Astrocyte (in vitro differentiated cells and primary cell): ENCODE results near the gene PTPRQ. TPM values are rescaled to one million over a fixed set of nuclear protein-coding genes. Genes with fewer than 3 reads are reported as not detected.

ENCODE experiments used
- DNase-seq: peaks from one replicate; pipeline ENCODE4 v3.0.0-alpha.2; 2010; ENCODE audit warnings: low read depth
- FAIRE-seq: peaks from 2 replicates; lab custom pipeline; 2011; peaks lifted over from hg19 to GRCh38; lab: Jason Lieb, UNC
- H2AFZ ChIP-seq: 2 replicates; pipeline ENCODE4 v1.6.0; 2012; ENCODE audit warnings: low read depth, low read length, inconsistent platforms
- H3K27ac ChIP-seq: 2 replicates; pipeline ENCODE4 v1.5.1; 2011; ENCODE audit warnings: low read depth, low read length, inconsistent platforms
- H3K27me3 ChIP-seq: 2 replicates; pipeline ENCODE4 v1.6.0; 2011; ENCODE audit warnings: low read length, inconsistent platforms; ENCODE audit not compliant: insufficient read depth
- H3K36me3 ChIP-seq: 2 replicates; pipeline ENCODE4 v1.5.1; 2011; ENCODE audit warnings: low read length, inconsistent platforms; ENCODE audit not compliant: insufficient read depth
- H3K4me1 ChIP-seq: 2 replicates; pipeline ENCODE4 v1.5.1; 2011; ENCODE audit warnings: low read length, inconsistent platforms; ENCODE audit not compliant: insufficient read depth
- H3K4me2 ChIP-seq: 2 replicates; pipeline ENCODE4 v1.6.0; 2012; ENCODE audit warnings: low read length, inconsistent platforms
- H3K4me3 ChIP-seq: 2 replicates; pipeline ENCODE4 v1.5.1; 2011; ENCODE audit warnings: low read depth, mild to moderate bottlenecking, low read length, inconsistent platforms; ENCODE audit not compliant: insufficient read depth
- H3K79me2 ChIP-seq: 2 replicates; pipeline ENCODE4 v1.6.0; 2012; ENCODE audit warnings: mild to moderate bottlenecking, low read length, inconsistent platforms; ENCODE audit not compliant: insufficient read depth
- H3K9ac ChIP-seq: 2 replicates; pipeline ENCODE4 v1.6.0; 2012; ENCODE audit warnings: mild to moderate bottlenecking, low read length, inconsistent platforms
- H3K9me3 ChIP-seq: 2 replicates; pipeline ENCODE4 v1.5.1; 2012; ENCODE audit warnings: low read depth, mild to moderate bottlenecking, low read length, inconsistent platforms; ENCODE audit not compliant: insufficient read depth
- H4K20me1 ChIP-seq: 2 replicates; pipeline ENCODE4 v1.6.0; 2012; ENCODE audit warnings: low read length, inconsistent platforms; ENCODE audit not compliant: insufficient read depth
- H3K27ac Mint-ChIP-seq: one replicate; pipeline ENCODE4 v1.8.0; 2021; ENCODE audit warnings: mild to moderate bottlenecking, mixed read lengths; ENCODE audit not compliant: unreplicated experiment
- H3K27me3 Mint-ChIP-seq: one replicate; pipeline ENCODE4 v1.8.0; 2021; ENCODE audit warnings: low read depth, mixed read lengths; ENCODE audit not compliant: unreplicated experiment
- H3K36me3 Mint-ChIP-seq: one replicate; pipeline ENCODE4 v1.8.0; 2021; ENCODE audit warnings: low read depth, mixed read lengths; ENCODE audit not compliant: unreplicated experiment
- H3K4me1 Mint-ChIP-seq: one replicate; pipeline ENCODE4 v1.8.0; 2021; ENCODE audit warnings: low read depth, mixed read lengths; ENCODE audit not compliant: unreplicated experiment
- H3K4me3 Mint-ChIP-seq: one replicate; pipeline ENCODE4 v1.8.0; 2021; ENCODE audit warnings: mild to moderate bottlenecking, moderate library complexity, mixed read lengths; ENCODE audit not compliant: unreplicated experiment
- H3K9me3 Mint-ChIP-seq: one replicate; pipeline ENCODE4 v1.8.0; 2021; ENCODE audit warnings: mild to moderate bottlenecking, mixed read lengths; ENCODE audit not compliant: unreplicated experiment
- EZH2 ChIP-seq: IDR thresholded peaks from 2 replicates; pipeline ENCODE4 v1.6.1; 2012; ENCODE audit warnings: mild to moderate bottlenecking, low read length, inconsistent platforms; ENCODE audit not compliant: insufficient read depth
- total RNA-seq: library from RNA; stranded (reverse); gene quantifications from 2 replicates; pipeline ENCODE4 v1.2.1, GENCODE V29; 2021
- TF ChIP-seq, protein P1 (sequence below): IDR thresholded peaks from 2 replicates; pipeline ENCODE4 v1.5.1; 2011; ENCODE audit warnings: low read depth, mild to moderate bottlenecking, inconsistent platforms, low read length, moderate library complexity; ENCODE audit not compliant: insufficient read depth

PTPRQ gene
- total RNA-seq, 1 donor from 2014 or later, result 0.18 TPM

DNA sequence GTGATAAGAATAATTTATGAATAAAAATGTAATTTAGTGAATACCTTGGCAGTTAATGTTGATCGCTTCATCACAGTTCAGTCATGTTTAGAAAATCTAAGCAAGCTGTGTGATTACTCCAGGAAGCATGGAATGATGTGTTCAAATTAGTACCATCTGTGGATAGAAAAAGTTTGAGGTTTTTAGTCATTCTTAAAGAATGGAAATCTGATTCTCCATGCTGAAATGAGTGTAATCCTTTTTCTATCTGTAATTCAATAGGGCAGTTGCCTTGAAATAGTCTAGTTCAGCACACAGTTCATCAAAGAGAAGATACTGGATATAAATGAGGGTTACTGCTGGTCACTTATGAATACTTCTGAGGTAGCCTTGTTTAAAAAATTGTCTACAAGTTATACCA lies 136.2 kb downstream of the PTPRQ start:
- no peak overlapping the region for H2AFZ ChIP-seq
- H3K4me1 Mint-ChIP-seq, result peaks cover 17% of the 10 kb centered on the region
- peak overlapping the region; percentile 32 for H3K4me3 ChIP-seq
- peak overlapping the region; percentile 97 for H3K27ac ChIP-seq
- DNase-seq (peak; percentile 97), FAIRE-seq (peak; percentile 99)
- no peaks in the 10 kb centered on the region for H3K36me3 ChIP-seq
- no peaks in the 10 kb centered on the region for H3K36me3 Mint-ChIP-seq
- no peaks in the 10 kb centered on the region for H3K9me3 Mint-ChIP-seq
- no peaks in the 10 kb centered on the region for H3K27me3 ChIP-seq
- H3K4me3 Mint-ChIP-seq, result peak overlapping the region; percentile 74
- H3K9ac ChIP-seq, result peak overlapping the region; percentile 66
- H3K27me3 Mint-ChIP-seq, result no peaks in the 10 kb centered on the region
- H3K9me3 ChIP-seq, result peaks cover 3% of the 10 kb centered on the region
- H3K4me1 ChIP-seq, result peaks cover 22% of the 10 kb centered on the region
- H3K4me2 ChIP-seq, result peak overlapping the region; percentile 48
- H3K79me2 ChIP-seq, result no peaks in the 10 kb centered on the region
- no peaks in the 10 kb centered on the region for H4K20me1 ChIP-seq
- H3K27ac Mint-ChIP-seq, result peak overlapping the region; percentile 91
- no peak for TF ChIP-seq EZH2
- TF ChIP-seq, protein P1, sequence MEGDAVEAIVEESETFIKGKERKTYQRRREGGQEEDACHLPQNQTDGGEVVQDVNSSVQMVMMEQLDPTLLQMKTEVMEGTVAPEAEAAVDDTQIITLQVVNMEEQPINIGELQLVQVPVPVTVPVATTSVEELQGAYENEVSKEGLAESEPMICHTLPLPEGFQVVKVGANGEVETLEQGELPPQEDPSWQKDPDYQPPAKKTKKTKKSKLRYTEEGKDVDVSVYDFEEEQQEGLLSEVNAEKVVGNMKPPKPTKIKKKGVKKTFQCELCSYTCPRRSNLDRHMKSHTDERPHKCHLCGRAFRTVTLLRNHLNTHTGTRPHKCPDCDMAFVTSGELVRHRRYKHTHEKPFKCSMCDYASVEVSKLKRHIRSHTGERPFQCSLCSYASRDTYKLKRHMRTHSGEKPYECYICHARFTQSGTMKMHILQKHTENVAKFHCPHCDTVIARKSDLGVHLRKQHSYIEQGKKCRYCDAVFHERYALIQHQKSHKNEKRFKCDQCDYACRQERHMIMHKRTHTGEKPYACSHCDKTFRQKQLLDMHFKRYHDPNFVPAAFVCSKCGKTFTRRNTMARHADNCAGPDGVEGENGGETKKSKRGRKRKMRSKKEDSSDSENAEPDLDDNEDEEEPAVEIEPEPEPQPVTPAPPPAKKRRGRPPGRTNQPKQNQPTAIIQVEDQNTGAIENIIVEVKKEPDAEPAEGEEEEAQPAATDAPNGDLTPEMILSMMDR, result no peak

DNA sequence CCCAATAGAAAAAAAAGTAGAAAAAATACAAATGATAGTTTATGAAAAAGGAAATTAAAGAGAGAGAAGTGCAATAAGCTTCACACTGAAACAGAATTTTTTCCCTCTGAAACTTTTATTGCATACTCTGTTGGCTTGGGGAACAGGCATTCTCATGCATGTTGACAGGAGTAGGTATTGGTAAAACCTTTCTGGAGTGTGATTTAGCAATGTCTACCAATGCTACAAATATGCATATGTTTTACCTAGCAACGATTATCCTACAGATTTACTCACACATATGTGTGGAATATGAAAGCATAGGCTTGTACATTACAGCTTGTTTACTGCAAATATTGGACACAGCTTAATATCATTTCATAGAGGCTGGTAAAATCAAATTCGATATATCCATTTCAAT lies 137.7 kb downstream of the PTPRQ start:
- H3K27ac ChIP-seq, result peak overlapping the region; percentile 7
- H3K36me3 Mint-ChIP-seq, result no peaks in the 10 kb centered on the region

DNA sequence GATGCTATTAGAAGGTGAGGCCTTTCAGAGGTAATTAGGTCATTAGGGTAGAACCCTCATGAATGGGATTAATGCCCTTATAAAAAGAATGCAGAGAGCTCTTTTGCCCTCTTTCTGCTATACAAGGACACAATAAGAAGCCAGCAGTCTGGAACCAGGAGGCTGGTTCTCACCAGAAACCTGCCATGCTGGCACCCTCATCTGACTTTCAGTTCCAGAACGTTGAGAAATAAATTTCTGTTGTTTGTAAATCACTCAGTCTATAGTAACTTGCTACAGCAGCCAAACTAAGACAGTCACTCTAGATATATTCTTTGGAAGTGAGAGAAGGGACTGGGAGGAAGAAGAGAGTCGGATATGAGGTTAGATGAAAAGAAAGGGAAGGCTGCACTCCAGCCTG lies 138.4 kb downstream of the PTPRQ start:
- H3K36me3 Mint-ChIP-seq, result no peaks in the 10 kb centered on the region
- peaks cover 22% of the 10 kb centered on the region for H3K4me1 ChIP-seq
- no peaks in the 10 kb centered on the region for H3K9me3 ChIP-seq
- H3K4me3 ChIP-seq, result no peak overlapping the region
- no peaks in the 10 kb centered on the region for H3K27me3 Mint-ChIP-seq
- H3K36me3 ChIP-seq, result no peaks in the 10 kb centered on the region
- FAIRE-seq (no peak), DNase-seq (no peak)
- H3K9ac ChIP-seq, result no peak overlapping the region
- H3K4me2 ChIP-seq, result no peak overlapping the region
- H3K27ac ChIP-seq, result no peak overlapping the region
- H3K9me3 Mint-ChIP-seq, result no peaks in the 10 kb centered on the region
- no peaks in the 10 kb centered on the region for H4K20me1 ChIP-seq
- H3K4me1 Mint-ChIP-seq, result peaks cover 17% of the 10 kb centered on the region
- H3K27ac Mint-ChIP-seq, result no peak overlapping the region
- no peak for TF ChIP-seq EZH2
- TF ChIP-seq, protein P1, result no peak
- no peak overlapping the region for H2AFZ ChIP-seq
- no peaks in the 10 kb centered on the region for H3K79me2 ChIP-seq
- no peak overlapping the region for H3K4me3 Mint-ChIP-seq
- no peaks in the 10 kb centered on the region for H3K27me3 ChIP-seq

More for the DNA sequence above, 137.7 kb downstream of the PTPRQ start:
- peak overlapping the region; percentile 91 for H3K27ac Mint-ChIP-seq
- Histone ChIP-seq H3K79me2 (no peaks in the 10 kb centered on the region), H3K9me3 (peaks cover 3% of the 10 kb centered on the region), H3K4me1 (peaks cover 22% of the 10 kb centered on the region), H3K9ac (no peak overlapping the region), H4K20me1 (no peaks in the 10 kb centered on the region), H3K27me3 (no peaks in the 10 kb centered on the region), H3K36me3 (no peaks in the 10 kb centered on the region), H3K4me2 (no peak overlapping the region), H3K4me3 (no peak overlapping the region), H2AFZ (no peak overlapping the region)
- no peak for DNase-seq
- H3K9me3 Mint-ChIP-seq, result no peaks in the 10 kb centered on the region
- TF ChIP-seq, protein P1, result no peak
- no peak for TF ChIP-seq EZH2
- peaks cover 17% of the 10 kb centered on the region for H3K4me1 Mint-ChIP-seq
- no peak overlapping the region for H3K4me3 Mint-ChIP-seq
- H3K27me3 Mint-ChIP-seq, result no peaks in the 10 kb centered on the region
- no peak for FAIRE-seq
